ENCODE data around the gene TPBG.

TPBG gene

GRCh38 chr6:82396964-82397751 is 33.5 kb downstream of the TPBG start (continued):
- TF ChIP-seq PRDM10 (tag by site-specific recombination; IDR thresholded peaks at IDR 0.05) (peak; percentile 20; the same call in 1 of the 2 replicates), WT1 (tag by site-specific recombination; IDR thresholded peaks at IDR 0.05) (peak; percentile 57; the same call in 1 of the 2 replicates), ZFP69B (tag by site-specific recombination; IDR thresholded peaks at IDR 0.05) (peak; percentile 62; the same call in 1 of the 2 replicates), CTCF (tag by site-specific recombination; IDR thresholded peaks at IDR 0.05) (no peak), PRDM4 (tag by site-specific recombination; IDR thresholded peaks at IDR 0.05) (0 out of 2 replicates have a peak, but pooled peaks have one; percentile 15), ZNF518A (tag by site-specific recombination; conservative IDR thresholded peaks at IDR 0.05; ENCODE audit: low read depth) (peak; percentile 38; the same call in 1 of the 2 replicates), ZNF18 (tag by site-specific recombination; IDR thresholded peaks at IDR 0.05) (no peak), YY1 (tag by site-specific recombination; IDR thresholded peaks at IDR 0.05) (no peak), ZNF350 (tag by site-specific recombination; IDR thresholded peaks at IDR 0.05) (no peak), ZNF510 (tag by site-specific recombination; IDR thresholded peaks at IDR 0.05; ENCODE audit: insufficient replicate concordance) (peak; percentile 4), MYNN (tag by site-specific recombination; IDR thresholded peaks at IDR 0.05; ENCODE audit: borderline replicate concordance) (no peak), FEZF1 (tag by site-specific recombination; IDR thresholded peaks at IDR 0.05) (peak; percentile 74), SP3 (tag by site-specific recombination; IDR thresholded peaks at IDR 0.05) (peak; percentile 47; the same call in 1 of the 2 replicates), ZBTB21 (tag by site-specific recombination; IDR thresholded peaks at IDR 0.05) (peak; percentile 61; the same call in 1 of the 2 replicates), GLI2 (tag by site-specific recombination; IDR thresholded peaks at IDR 0.05; ENCODE audit: borderline replicate concordance, low read depth) (peak; percentile 81; the same call in 1 of the 2 replicates), BCL6B (tag by site-specific recombination; IDR thresholded peaks at IDR 0.05) (peak; percentile 48; the same call in 1 of the 2 replicates), REST (tag by site-specific recombination; IDR thresholded peaks at IDR 0.05) (no peak)

All from HEK293 (cell line).